ENCODE data around the gene SEPTIN5.
"Not testable (repeated sequence)": the region's sequence is repeated elsewhere in the genome, so short reads cannot be mapped to it uniquely, and the experiment has no call there.

SEPTIN5 gene

GRCh38 chr22:19714312-19715187, at the start of gene SEPTIN5:
TSS of gene SEPTIN5 (plus strand) at chr22:19714503. CDS start at chr22:19714589, 86 bp downstream.
- DNase-seq = no peak

- no peak for DNase-seq
These were observed 49.1 kb upstream of the SEPTIN5 start for GRCh38 chr22:19664951-19665783.

- no peak for DNase-seq
These were observed 48.3 kb upstream of the SEPTIN5 start for GRCh38 chr22:19665784-19666672.

- DNase-seq = no peak
These were observed 47.4 kb upstream of the SEPTIN5 start for GRCh38 chr22:19666673-19667593.

- no peak for DNase-seq
These were observed 46.2 kb upstream of the SEPTIN5 start for GRCh38 chr22:19667872-19668740.

- DNase-seq = no peak
These were observed 45.6 kb upstream of the SEPTIN5 start for GRCh38 chr22:19668748-19669147.

GRCh38 chr22:19669570-19669969, 44.7 kb upstream of the SEPTIN5 start:
- no peak for DNase-seq

- DNase-seq = no peak
These were observed 43.0 kb upstream of the SEPTIN5 start for GRCh38 chr22:19671316-19671715.

- no peak for DNase-seq
These were observed 42.1 kb upstream of the SEPTIN5 start for GRCh38 chr22:19672054-19672776.

GRCh38 chr22:19673660-19674059, 40.6 kb upstream of the SEPTIN5 start:
- no peak for DNase-seq

GRCh38 chr22:19674129-19674928, 40.0 kb upstream of the SEPTIN5 start:
- no peak for DNase-seq

GRCh38 chr22:19674929-19675253, 39.4 kb upstream of the SEPTIN5 start:
- no peak for DNase-seq

- no peak for DNase-seq
These were observed 38.9 kb upstream of the SEPTIN5 start for GRCh38 chr22:19675428-19675827.

- DNase-seq = not testable (repeated sequence)
These were observed 37.9 kb upstream of the SEPTIN5 start for GRCh38 chr22:19676437-19676836.

- no peak for DNase-seq
These were observed 35.3 kb upstream of the SEPTIN5 start for GRCh38 chr22:19678949-19679521.

- no peak for DNase-seq
These were observed 34.7 kb upstream of the SEPTIN5 start for GRCh38 chr22:19679522-19680101.

- DNase-seq = no peak
These were observed 33.9 kb upstream of the SEPTIN5 start for GRCh38 chr22:19680287-19680881.
